Measurements from ENCODE around the gene DPCD.

The DPCD gene

GRCh38 chr10:101566333-101567164 lies 21.6 kb upstream of the DPCD start:
- H3K9me3 ChIP-seq = no peaks in the 10 kb centered on the region
- no peaks in the 10 kb centered on the region for H3K36me3 ChIP-seq
- H3K4me3 ChIP-seq (ENCODE audit: low read depth, low read length) = peak overlapping the region; percentile 41
- TF ChIP-seq CTCF (IDR thresholded peaks at IDR 0.05; ENCODE audit: low read depth, low read length) = no peak
- peaks cover 2% of the 10 kb centered on the region for H3K4me1 ChIP-seq
- H3K27me3 ChIP-seq = peaks cover 5% of the 10 kb centered on the region
- peak; percentile 79 for DNase-seq

GRCh38 chr10:101567165-101568006 lies 20.7 kb upstream of the DPCD start:
- no peak for TF ChIP-seq CTCF (IDR thresholded peaks at IDR 0.05; ENCODE audit: low read depth, low read length)
- peaks cover 5% of the 10 kb centered on the region for H3K27me3 ChIP-seq
- no peaks in the 10 kb centered on the region; the same call in 1 of the 2 replicates for H3K4me1 ChIP-seq
- H3K36me3 ChIP-seq = no peaks in the 10 kb centered on the region
- no peak overlapping the region; the same call in 1 of the 2 replicates for H3K4me3 ChIP-seq (ENCODE audit: low read depth, low read length)
- H3K9me3 ChIP-seq = no peaks in the 10 kb centered on the region
- DNase-seq = no peak

GRCh38 chr10:101568054-101568745 lies 19.9 kb upstream of the DPCD start:
- no peaks in the 10 kb centered on the region for H3K36me3 ChIP-seq
- TF ChIP-seq CTCF (IDR thresholded peaks at IDR 0.05; ENCODE audit: low read depth, low read length) = no peak

GRCh38 chr10:101569323-101569621 lies 18.8 kb upstream of the DPCD start:
- Histone ChIP-seq H3K4me3 (ENCODE audit: low read depth, low read length) (peak overlapping the region; percentile 71), H3K4me1 (no peaks in the 10 kb centered on the region; the same call in 1 of the 2 replicates), H3K27me3 (peaks cover 5% of the 10 kb centered on the region), H3K36me3 (no peaks in the 10 kb centered on the region), H3K9me3 (peaks cover 5% of the 10 kb centered on the region; the same call in 1 of the 2 replicates)
- TF ChIP-seq CTCF (IDR thresholded peaks at IDR 0.05; ENCODE audit: low read depth, low read length) = no peak
- no peak for DNase-seq

More at GRCh38 chr10:101568054-101568745, 19.9 kb upstream of the DPCD start:
- peaks cover 5% of the 10 kb centered on the region for H3K27me3 ChIP-seq
- peaks cover 5% of the 10 kb centered on the region; the same call in 1 of the 2 replicates for H3K9me3 ChIP-seq
- H3K4me1 ChIP-seq = no peaks in the 10 kb centered on the region; the same call in 1 of the 2 replicates
- no peak for DNase-seq
- no peak overlapping the region for H3K4me3 ChIP-seq (ENCODE audit: low read depth, low read length)

GRCh38 chr10:101569622-101570427 lies 18.3 kb upstream of the DPCD start:
- H3K27me3 ChIP-seq = peaks cover 5% of the 10 kb centered on the region

More at GRCh38 chr10:101569622-101570427, 18.3 kb upstream of the DPCD start:
- peak; percentile 78 for DNase-seq
- Histone ChIP-seq H3K9me3 (peaks cover 5% of the 10 kb centered on the region; the same call in 1 of the 2 replicates), H3K4me3 (ENCODE audit: low read depth, low read length) (peak overlapping the region; percentile 71), H3K4me1 (no peaks in the 10 kb centered on the region; the same call in 1 of the 2 replicates), H3K36me3 (no peaks in the 10 kb centered on the region)
- TF ChIP-seq CTCF (IDR thresholded peaks at IDR 0.05; ENCODE audit: low read depth, low read length) = peak; percentile 46
